Panc1 (cell line): ENCODE data around the gene PSKH1.

ENCODE experiments used
- POLR2AphosphoS5 ChIP-seq: IDR thresholded peaks from 2 replicates; pipeline ENCODE4 v1.6.1; 2012; ENCODE audit warnings: mild to moderate bottlenecking, low read depth, low read length, moderate library complexity
- REST ChIP-seq, 2 experiments: IDR thresholded peaks; 2 replicates each; pipeline ENCODE4 v1.6.1; 2011 to 2012; ENCODE audit warnings: low read depth in 2 of 2, control low read depth in 1 of 2, low read length in 1 of 2, mild to moderate bottlenecking in 1 of 2, moderate library complexity in 1 of 2; ENCODE audit not compliant: insufficient read depth in 1 of 2
- SIN3A ChIP-seq: IDR thresholded peaks from 2 replicates; pipeline ENCODE4 v1.6.1; 2012; ENCODE audit warnings: low read depth, mild to moderate bottlenecking, low read length, moderate library complexity, borderline replicate concordance; ENCODE audit not compliant: insufficient read depth
- TCF7L2 ChIP-seq: IDR thresholded peaks from 2 replicates; pipeline ENCODE4 v1.6.1; 2011; ENCODE audit warnings: mild to moderate bottlenecking, low read depth, low read length, inconsistent platforms
- TF ChIP-seq, protein P1 (sequence below): fragments of 450-650 bp; IDR thresholded peaks from 2 replicates; pipeline ENCODE4 v1.5.1; 2017; ENCODE audit warnings: mild to moderate bottlenecking

GRCh38 chr16:67864594-67864993 is 28.5 kb upstream of the PSKH1 start:
- TF ChIP-seq, protein P1, sequence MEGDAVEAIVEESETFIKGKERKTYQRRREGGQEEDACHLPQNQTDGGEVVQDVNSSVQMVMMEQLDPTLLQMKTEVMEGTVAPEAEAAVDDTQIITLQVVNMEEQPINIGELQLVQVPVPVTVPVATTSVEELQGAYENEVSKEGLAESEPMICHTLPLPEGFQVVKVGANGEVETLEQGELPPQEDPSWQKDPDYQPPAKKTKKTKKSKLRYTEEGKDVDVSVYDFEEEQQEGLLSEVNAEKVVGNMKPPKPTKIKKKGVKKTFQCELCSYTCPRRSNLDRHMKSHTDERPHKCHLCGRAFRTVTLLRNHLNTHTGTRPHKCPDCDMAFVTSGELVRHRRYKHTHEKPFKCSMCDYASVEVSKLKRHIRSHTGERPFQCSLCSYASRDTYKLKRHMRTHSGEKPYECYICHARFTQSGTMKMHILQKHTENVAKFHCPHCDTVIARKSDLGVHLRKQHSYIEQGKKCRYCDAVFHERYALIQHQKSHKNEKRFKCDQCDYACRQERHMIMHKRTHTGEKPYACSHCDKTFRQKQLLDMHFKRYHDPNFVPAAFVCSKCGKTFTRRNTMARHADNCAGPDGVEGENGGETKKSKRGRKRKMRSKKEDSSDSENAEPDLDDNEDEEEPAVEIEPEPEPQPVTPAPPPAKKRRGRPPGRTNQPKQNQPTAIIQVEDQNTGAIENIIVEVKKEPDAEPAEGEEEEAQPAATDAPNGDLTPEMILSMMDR: no peak
- TF ChIP-seq TCF7L2 (no peak), POLR2AphosphoS5 (no peak), SIN3A (no peak), REST (IDR thresholded peaks at IDR 0.05; ENCODE audit: insufficient read depth in 1 of 2, low read depth in 2 of 2, low read length in 1 of 2) (no peak)
